ENCODE data around the gene PTPRT. TPM values are rescaled to one million over a fixed set of nuclear protein-coding genes. Genes with fewer than 3 reads are reported as not detected.

The PTPRT gene
- total RNA-seq, 1 donor from 2014 or later, result not detected

GRCh38 chr20:42472198-42472597 is 717.5 kb downstream of the PTPRT start:
- H3K4me3 ChIP-seq, result no peak overlapping the region
- H3K9me3 ChIP-seq, result no peaks in the 10 kb centered on the region

GRCh38 chr20:42461965-42462593 is 727.6 kb downstream of the PTPRT start:
- H3K27me3 ChIP-seq, result no peaks in the 10 kb centered on the region
- no peak for DNase-seq (ENCODE audit: extremely low spot score in 2 of 2)
- no peaks in the 10 kb centered on the region for H3K36me3 ChIP-seq
- intact Hi-C loops (cut with DNase I), result no loop called here
- TF ChIP-seq POLR2A (IDR thresholded peaks at IDR 0.05), result no peak
- no peak for TF ChIP-seq CTCF (IDR thresholded peaks at IDR 0.05)
- no peak for TF ChIP-seq POLR2AphosphoS5 (IDR thresholded peaks at IDR 0.05; ENCODE audit: insufficient read depth in 1 of 2, low read depth in 1 of 2)
- H3K27ac ChIP-seq, result no peak overlapping the region
- no peak overlapping the region for H3K4me3 ChIP-seq
- no peaks in the 10 kb centered on the region for H3K4me1 ChIP-seq
- no peaks in the 10 kb centered on the region for H3K9me3 ChIP-seq

More at GRCh38 chr20:42472198-42472597, 717.5 kb downstream of the PTPRT start:
- TF ChIP-seq POLR2A (IDR thresholded peaks at IDR 0.05), result no peak
- no peak for TF ChIP-seq POLR2AphosphoS5 (IDR thresholded peaks at IDR 0.05; ENCODE audit: insufficient read depth in 1 of 2, low read depth in 1 of 2)
- TF ChIP-seq CTCF (IDR thresholded peaks at IDR 0.05), result no peak
- no peak overlapping the region for H3K27ac ChIP-seq
- intact Hi-C loops (cut with DNase I), result no loop called here
- no peaks in the 10 kb centered on the region for H3K36me3 ChIP-seq
- DNase-seq (ENCODE audit: extremely low spot score in 2 of 2), result no peak
- H3K27me3 ChIP-seq, result no peaks in the 10 kb centered on the region
- H3K4me1 ChIP-seq, result no peaks in the 10 kb centered on the region

- intact Hi-C loops (cut with DNase I), result no loop called here
- H3K27me3 ChIP-seq, result no peaks in the 10 kb centered on the region
- H3K36me3 ChIP-seq, result no peaks in the 10 kb centered on the region
- H3K4me3 ChIP-seq, result no peak overlapping the region
- no peaks in the 10 kb centered on the region for H3K4me1 ChIP-seq
- no peak for DNase-seq (ENCODE audit: extremely low spot score in 2 of 2)
- no peaks in the 10 kb centered on the region for H3K9me3 ChIP-seq
- H3K27ac ChIP-seq, result no peak overlapping the region
- TF ChIP-seq POLR2A (IDR thresholded peaks at IDR 0.05) (no peak), POLR2AphosphoS5 (IDR thresholded peaks at IDR 0.05; ENCODE audit: insufficient read depth in 1 of 2, low read depth in 1 of 2) (no peak), CTCF (IDR thresholded peaks at IDR 0.05) (no peak)
Observed at GRCh38 chr20:42461291-42461690, 728.4 kb downstream of the PTPRT start.

- H3K4me3 ChIP-seq, result no peak overlapping the region
- no peaks in the 10 kb centered on the region for H3K9me3 ChIP-seq
- intact Hi-C loops (cut with DNase I), result no loop called here
- H3K27ac ChIP-seq, result no peak overlapping the region
- TF ChIP-seq POLR2A (IDR thresholded peaks at IDR 0.05), result no peak
- no peak for TF ChIP-seq POLR2AphosphoS5 (IDR thresholded peaks at IDR 0.05; ENCODE audit: insufficient read depth in 1 of 2, low read depth in 1 of 2)
- no peak for TF ChIP-seq CTCF (IDR thresholded peaks at IDR 0.05)
- peaks cover 14% of the 10 kb centered on the region for H3K4me1 ChIP-seq
- H3K36me3 ChIP-seq, result no peaks in the 10 kb centered on the region
- H3K27me3 ChIP-seq, result no peaks in the 10 kb centered on the region
- no peak for DNase-seq (ENCODE audit: extremely low spot score in 2 of 2)
Observed at GRCh38 chr20:42447270-42447669, 742.4 kb downstream of the PTPRT start.

- intact Hi-C loops (cut with DNase I), result no loop called here
- Histone ChIP-seq H3K9me3 (no peaks in the 10 kb centered on the region), H3K27ac (no peak overlapping the region)
Observed at GRCh38 chr20:42444799-42445198, 744.9 kb downstream of the PTPRT start.

More at GRCh38 chr20:42444799-42445198, 744.9 kb downstream of the PTPRT start:
- H3K4me3 ChIP-seq, result no peak overlapping the region
- H3K4me1 ChIP-seq, result peaks cover 14% of the 10 kb centered on the region
- H3K36me3 ChIP-seq, result no peaks in the 10 kb centered on the region
- no peaks in the 10 kb centered on the region for H3K27me3 ChIP-seq
- TF ChIP-seq POLR2AphosphoS5 (IDR thresholded peaks at IDR 0.05; ENCODE audit: insufficient read depth in 1 of 2, low read depth in 1 of 2) (no peak), POLR2A (IDR thresholded peaks at IDR 0.05) (no peak), CTCF (IDR thresholded peaks at IDR 0.05) (no peak)
- DNase-seq (ENCODE audit: extremely low spot score in 2 of 2), result no peak
